HCT116 (cell line): ENCODE results near the gene RAP1GAP2.

Experiments used
- CEBPB ChIP-seq: IDR thresholded peaks from 2 replicates; pipeline ENCODE4 v1.6.1; 2012; ENCODE audit warnings: low read depth
- CTCF ChIP-seq, 3 experiments: fragments of 200-600 bp in 1 of 3; sonication (generic) in 1 of 3; IDR thresholded peaks in 2 of 3; conservative IDR thresholded peaks in 1 of 3; 2 replicates each; pipeline ENCODE4 v1.5.1; 2012 to 2017; ENCODE audit warnings: low read depth in 2 of 3, low read length in 2 of 3, antibody characterized with exemption in 1 of 3, borderline replicate concordance in 1 of 3, control low read depth in 1 of 3, mild to moderate bottlenecking in 1 of 3, mixed read lengths in 1 of 3, mixed run types in 1 of 3, moderate library complexity in 1 of 3; ENCODE audit not compliant: insufficient read depth in 1 of 3
- EZH2 ChIP-seq: fragments of 200-600 bp; sonication (generic); IDR thresholded peaks from 2 replicates; pipeline ENCODE4 v1.6.1; 2017; ENCODE audit warnings: antibody characterized with exemption, mixed run types
- EZH2phosphoT487 ChIP-seq: fragments of 200-600 bp; IDR thresholded peaks from 2 replicates; pipeline ENCODE4 v1.6.1; 2018; ENCODE audit warnings: antibody characterized with exemption, borderline replicate concordance
- FOSL1 ChIP-seq: IDR thresholded peaks from 2 replicates; pipeline ENCODE4 v1.6.1; 2012; ENCODE audit warnings: low read depth
- JUND ChIP-seq: IDR thresholded peaks from 2 replicates; pipeline ENCODE4 v1.6.1; 2012
- POLR2A ChIP-seq: IDR thresholded peaks from 2 replicates; pipeline ENCODE4 v1.7.0; 2011; ENCODE audit warnings: borderline replicate concordance; ENCODE audit not compliant: insufficient read depth, insufficient read length; ENCODE audit errors: extremely low read depth
- POLR2AphosphoS5 ChIP-seq: IDR thresholded peaks from 2 replicates; pipeline ENCODE4 v1.6.1; 2011; ENCODE audit warnings: mild to moderate bottlenecking, low read depth, low read length, moderate library complexity
- RAD21 ChIP-seq: IDR thresholded peaks from 2 replicates; pipeline ENCODE4 v1.6.1; 2012; ENCODE audit warnings: low read depth, mild to moderate bottlenecking
- REST ChIP-seq: IDR thresholded peaks from 2 replicates; pipeline ENCODE4 v1.6.1; 2012; ENCODE audit warnings: low read depth
- SP1 ChIP-seq: IDR thresholded peaks from 2 replicates; pipeline ENCODE4 v1.6.1; 2012; ENCODE audit warnings: low read depth
- YY1 ChIP-seq: IDR thresholded peaks from 2 replicates; pipeline ENCODE4 v1.6.1; 2011; ENCODE audit warnings: low read length, low read depth, moderate library complexity, mild to moderate bottlenecking; ENCODE audit not compliant: insufficient replicate concordance; ENCODE audit errors: extremely low read depth
- ZNF274 ChIP-seq: fragments of 200-500 bp; sonication (Bioruptor generic); IDR thresholded peaks from 2 replicates; pipeline ENCODE4 v1.6.1; 2014; ENCODE audit warnings: mild to moderate bottlenecking, low read depth, low read length, inconsistent platforms

DNA sequence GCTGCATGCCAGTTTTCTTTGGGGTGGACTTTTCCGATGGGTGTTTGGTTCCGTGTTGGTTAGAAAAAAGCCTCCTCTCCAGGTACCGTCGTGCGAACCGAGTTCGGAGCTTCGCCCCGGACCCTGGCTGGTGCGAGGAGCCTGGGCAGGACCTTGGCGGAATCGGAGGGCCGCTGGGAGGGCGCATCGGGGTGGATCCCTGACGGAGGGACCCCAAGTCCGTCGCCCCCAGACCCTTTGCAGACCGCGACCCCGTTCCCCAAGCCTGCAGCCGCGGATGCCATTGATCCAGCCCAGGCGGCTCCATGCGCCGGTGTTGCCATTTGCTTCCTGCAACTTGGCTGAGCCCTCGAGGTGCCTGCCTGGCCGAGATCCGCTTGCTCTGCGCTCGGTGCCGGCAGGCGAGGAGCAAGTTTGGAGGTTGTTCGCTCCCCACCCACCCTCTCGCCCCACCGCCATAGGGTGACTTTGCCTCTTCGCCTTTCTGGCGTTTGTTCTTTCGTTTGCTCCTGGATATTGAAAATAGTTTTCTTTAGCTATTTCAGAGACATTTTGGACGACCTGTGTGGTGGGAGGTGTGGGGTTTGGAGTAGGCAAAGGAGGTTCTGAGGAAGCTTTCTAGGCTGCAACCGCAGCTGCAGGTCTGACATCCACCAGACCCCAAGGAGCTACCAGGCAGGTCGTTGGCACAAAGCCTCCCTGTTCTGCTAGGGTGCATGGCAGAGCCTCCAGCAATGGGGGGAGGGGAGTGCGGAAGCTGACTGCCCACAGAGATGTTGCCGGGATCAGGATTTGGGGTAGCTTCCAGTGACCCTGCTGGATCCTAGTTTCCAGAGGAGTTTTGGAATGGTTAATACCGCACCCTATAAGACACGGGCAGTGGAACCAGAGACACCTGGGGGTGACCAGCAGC is 58.2 kb downstream of the RAP1GAP2 start:
- TF ChIP-seq REST, result no peak
- no peak for TF ChIP-seq CTCF (IDR thresholded peaks at IDR 0.05 in 2 of 3, conservative IDR thresholded peaks at IDR 0.05 in 1 of 3; ENCODE audit: borderline replicate concordance in 1 of 3, insufficient read depth in 1 of 3, low read depth in 2 of 3, low read length in 2 of 3)
- TF ChIP-seq EZH2phosphoT487, result no peak
- TF ChIP-seq FOSL1, result no peak
- TF ChIP-seq POLR2A, result no peak
- TF ChIP-seq EZH2, result no peak
- TF ChIP-seq RAD21, result no peak
- no peak for TF ChIP-seq POLR2AphosphoS5
- TF ChIP-seq CEBPB, result no peak
- no peak for TF ChIP-seq YY1
- TF ChIP-seq JUND, result no peak
- no peak for TF ChIP-seq SP1
- no peak for TF ChIP-seq ZNF274
